B cell (primary cell): ENCODE measurements around the gene NR5A1. TPM values are rescaled to one million over a fixed set of nuclear protein-coding genes. Genes with fewer than 3 reads are reported as not detected.

Experiments used
- ATAC-seq: fragments of 200-7000 bp; cut with Tn5 transposase; one replicate; pipeline ENCODE4 v1.10.0; 2021; ENCODE audit warnings: low read depth, mild to moderate bottlenecking, moderate number of reproducible peaks, moderate library complexity
- CTCF ChIA-PET: fragments of 350-600 bp; sonication (Branson Sonifier 250); formaldehyde crosslinking; loops from one replicate; lab custom pipeline; 2021; ENCODE audit warnings: antibody characterized with exemption, inconsistent platforms; lab: Charles Lee
- POLR2A ChIA-PET: fragments of 350-600 bp; sonication (Branson Sonifier 250); formaldehyde crosslinking; loops from one replicate; lab custom pipeline; 2021; ENCODE audit warnings: antibody characterized with exemption; lab: Charles Lee
- DNase-seq: peaks from one replicate; pipeline ENCODE4 v3.0.0; 2013
- H2AFZ ChIP-seq: 2 replicates; pipeline ENCODE4 v1.6.1; 2012; ENCODE audit warnings: mild to moderate bottlenecking, low read depth, low read length; ENCODE audit not compliant: insufficient read depth, poor library complexity, severe bottlenecking
- H3K27ac ChIP-seq, 2 donors: 1 replicate in 1 of 2; 2 replicates in 1 of 2; pipeline ENCODE4 v1.5.1; 2012 to 2013; ENCODE audit warnings: low read length in 2 of 2, mild to moderate bottlenecking in 2 of 2, moderate library complexity in 1 of 2
- H3K27me3 ChIP-seq, 4 experiments: fragments of 200-600 bp in 1 of 4; sonication (generic) in 1 of 4; replicated peaks in 1 of 4; 1 replicate in 2 of 4; 2 replicates in 2 of 4; pipeline versions ENCODE4 v1.6.1 to v1.7.0; 2013 to 2016; ENCODE audit warnings: low read length in 3 of 4, mild to moderate bottlenecking in 2 of 4, mixed read lengths in 1 of 4, moderate library complexity in 1 of 4; ENCODE audit not compliant: insufficient read depth in 4 of 4, control insufficient read depth in 3 of 4; ENCODE audit errors: control extremely low read depth in 1 of 4
- H3K36me3 ChIP-seq, 2 experiments: replicated peaks in 1 of 2; 1 replicate in 1 of 2; 2 replicates in 1 of 2; pipeline versions ENCODE4 v1.6.1 to v1.7.1; 2013; ENCODE audit warnings: low read length in 1 of 2; ENCODE audit not compliant: insufficient read depth in 2 of 2, control insufficient read depth in 1 of 2; ENCODE audit errors: control extremely low read depth in 1 of 2, extremely low read depth in 1 of 2
- H3K4me1 ChIP-seq, 2 donors: fragments of 200-600 bp in 1 of 2; sonication (generic) in 1 of 2; 1 replicate in 1 of 2; 2 replicates in 1 of 2; pipeline versions ENCODE4 v1.5.1 to v1.6.1; 2013 to 2017; ENCODE audit warnings: low read length in 2 of 2; ENCODE audit not compliant: control insufficient read depth in 2 of 2, insufficient read depth in 2 of 2
- H3K4me2 ChIP-seq: replicated peaks from 2 replicates; pipeline ENCODE3; 2012; ENCODE audit warnings: mild to moderate bottlenecking, low read depth, low read length; ENCODE audit not compliant: poor library complexity, severe bottlenecking
- H3K4me3 ChIP-seq, 5 experiments: fragments of 200-600 bp in 1 of 5; sonication (generic) in 1 of 5; 1 replicate in 3 of 5; 2 replicates in 2 of 5; pipeline versions ENCODE4 v1.5.1 to v1.7.0; 2011 to 2016; ENCODE audit warnings: low read length in 4 of 5, mild to moderate bottlenecking in 4 of 5, low read depth in 2 of 5, control low read depth in 1 of 5, moderate library complexity in 1 of 5; ENCODE audit not compliant: insufficient read depth in 1 of 5; ENCODE audit errors: control extremely low read depth in 1 of 5, extremely low read depth in 1 of 5
- H3K79me2 ChIP-seq: fragments of 200-600 bp; sonication (generic); one replicate; pipeline ENCODE4 v1.6.0; 2016; ENCODE audit warnings: low read length; ENCODE audit not compliant: control insufficient read depth, insufficient read depth
- H3K9ac ChIP-seq: fragments of 200-600 bp; sonication (generic); 2 replicates; pipeline ENCODE4 v1.6.1; 2017; ENCODE audit warnings: mild to moderate bottlenecking, low read length, moderate library complexity
- H3K9me3 ChIP-seq, 3 donors: one replicate each; pipeline versions ENCODE4 v1.6.1 to v1.7.1; 2013; ENCODE audit warnings: low read length in 2 of 3; ENCODE audit not compliant: control insufficient read depth in 2 of 3, insufficient read depth in 1 of 3; ENCODE audit errors: control extremely low read depth in 1 of 3
- H4K20me1 ChIP-seq: 2 replicates; pipeline ENCODE4 v1.6.0; 2012; ENCODE audit warnings: mild to moderate bottlenecking, low read length; ENCODE audit not compliant: insufficient read depth, control insufficient read depth, poor library complexity, severe bottlenecking
- H3K27ac Mint-ChIP-seq: one replicate; pipeline ENCODE4 v1.8.0; 2021; ENCODE audit warnings: mixed read lengths
- H3K27me3 Mint-ChIP-seq: one replicate; pipeline ENCODE4 v1.8.0; 2021; ENCODE audit warnings: mixed read lengths
- H3K4me1 Mint-ChIP-seq: one replicate; pipeline ENCODE4 v1.8.0; 2021; ENCODE audit warnings: mixed read lengths
- H3K4me3 Mint-ChIP-seq: one replicate; pipeline ENCODE4 v1.8.0; 2021; ENCODE audit warnings: mixed read lengths
- H3K9me3 Mint-ChIP-seq: one replicate; pipeline ENCODE4 v1.8.0; 2022; ENCODE audit warnings: mixed read lengths; ENCODE audit not compliant: insufficient read depth
- CTCF ChIP-seq: fragments of 200-600 bp; IDR thresholded peaks from one replicate; pipeline ENCODE4 v1.8.0; 2022; ENCODE audit warnings: antibody characterized with exemption, mild to moderate bottlenecking
- EZH2 ChIP-seq: IDR thresholded peaks from 2 replicates; pipeline ENCODE4 v1.6.1; 2012; ENCODE audit warnings: borderline replicate concordance, low read depth, mild to moderate bottlenecking, moderate library complexity, low read length; ENCODE audit not compliant: insufficient read depth, poor library complexity, severe bottlenecking
- WGBS: methylation state at CpG from one replicate; pipeline ENCODE4 v1.1.5; 2013; ENCODE audit warnings: missing lambda C conversion rate; ENCODE audit not compliant: insufficient coverage; 5-methylcytosine and 5-hydroxymethylcytosine counted together
- intact Hi-C: fragments of 100-400 bp; cut with micrococcal nuclease; formaldehyde crosslinking; loops from one replicate; pipeline ENCODE4 v1.10.0; 2022
- polyA plus RNA-seq: library from polyadenylated mRNA; depleted of rRNA; stranded (reverse); fragments of >200 nt; gene quantifications from 2 replicates; pipeline ENCODE4 v1.2.3, GENCODE V29; 2012
- total RNA-seq, 2 donors: library from RNA; stranded (reverse); fragments of 120-200 nt in 1 of 2; gene quantifications; 1 replicate in 1 of 2; 2 replicates in 1 of 2; pipeline versions ENCODE4 v1.2.3 to v1.2.4, GENCODE V29; 2013 to 2022

The NR5A1 gene
- total and polyA plus RNA-seq, 2 donors (not counting 1 experiment from before 2014, with no cell fraction given): not detected

- ATAC-seq: no peak
- Histone ChIP-seq H4K20me1 (no peaks in the 10 kb centered on the region), H2AFZ (no peak overlapping the region), H3K79me2 (no peaks in the 10 kb centered on the region), H3K9ac (no peak overlapping the region), H3K4me1 (peaks cover 7 to 9% of the 10 kb centered on the region in 2 donors), H3K36me3 (no peaks in the 10 kb centered on the region), H3K9me3 (peaks cover 0 to 7% (median 0%) of the 10 kb centered on the region in 3 donors), H3K4me3 (no peak overlapping the region), H3K27ac (no peak overlapping the region), H3K27me3 (peaks cover 0 to 32% (median 5%) of the 10 kb centered on the region in 4 experiments), H3K4me2 (no peak overlapping the region)
- Mint-ChIP-seq H3K27ac (no peak overlapping the region), H3K4me3 (no peak overlapping the region), H3K4me1 (peaks cover 10% of the 10 kb centered on the region), H3K27me3 (peaks cover 30% of the 10 kb centered on the region), H3K9me3 (no peaks in the 10 kb centered on the region)
- ChIA-PET CTCF (no interaction called here), POLR2A (no interaction called here)
- 77% methylated on average over 10 of the region's 11 CpGs for WGBS
- DNase-seq: no peak
- intact Hi-C loops: no loop called here
- TF ChIP-seq EZH2 (no peak), CTCF (no peak)
Measured at GRCh38 chr9:124507880-124508423, 753 bp upstream of the NR5A1 start.

DNA sequence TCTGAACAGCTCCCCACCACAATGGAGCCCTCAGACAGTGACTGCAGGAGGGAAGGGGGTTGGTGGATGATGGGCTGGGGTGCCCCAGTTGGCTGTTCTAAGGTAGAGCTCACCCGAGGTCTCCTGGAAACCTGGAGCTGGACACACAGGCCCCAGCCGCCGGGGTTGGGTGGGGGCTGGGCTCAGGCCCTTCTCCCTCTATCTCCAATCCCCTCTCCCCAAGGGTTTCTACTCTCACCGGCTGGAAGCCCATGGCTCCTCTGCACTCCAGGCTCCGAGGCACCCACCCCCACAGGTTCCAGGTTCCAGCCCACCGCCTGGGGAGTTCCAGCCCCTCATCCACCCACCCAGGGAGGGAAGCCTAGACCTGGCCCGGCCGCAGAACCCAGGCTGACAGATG, 766 bp downstream of the NR5A1 start:
- Histone ChIP-seq H2AFZ (no peak overlapping the region), H3K4me2 (no peak overlapping the region), H3K9ac (no peak overlapping the region), H3K4me1 (peaks cover 7 to 9% of the 10 kb centered on the region in 2 donors), H3K9me3 (peaks cover 0 to 7% (median 0%) of the 10 kb centered on the region in 3 donors), H3K27ac (no peak overlapping the region), H3K27me3 (peaks cover 0 to 44% (median 5%) of the 10 kb centered on the region in 4 experiments), H3K36me3 (no peaks in the 10 kb centered on the region), H3K79me2 (no peaks in the 10 kb centered on the region), H4K20me1 (no peaks in the 10 kb centered on the region), H3K4me3 (no peak overlapping the region)
- intact Hi-C loops: no loop called here
- Mint-ChIP-seq H3K27ac (no peak overlapping the region), H3K27me3 (peaks cover 25% of the 10 kb centered on the region), H3K4me1 (peaks cover 10% of the 10 kb centered on the region), H3K9me3 (no peaks in the 10 kb centered on the region), H3K4me3 (no peak overlapping the region)
- ATAC-seq: no peak
- TF ChIP-seq CTCF: no peak
- no peak for TF ChIP-seq EZH2
- DNase-seq: no peak
- POLR2A ChIA-PET: no interaction called here
- WGBS: 100% methylated on average over 5 of the region's 8 CpGs
- CTCF ChIA-PET: no interaction called here
